Transverse colon (tissue), 4 donors: ENCODE results near the gene RANGRF. TPM values are rescaled to one million over a fixed set of nuclear protein-coding genes. Genes with fewer than 3 reads are reported as not detected.
A peak's percentile ranks its signal among the peaks of the same experiment; 100 is the strongest.
"Not testable (repeated sequence)": the region's sequence is repeated elsewhere in the genome, so short reads cannot be mapped to it uniquely, and the experiment has no call there.

Source experiments
- DNase-seq: peaks from one replicate; pipeline ENCODE4 v3.0.0-alpha.2; 2019
- H3K27ac ChIP-seq, 4 donors: fragments of 200-600 bp; sonication (generic); 2 replicates each; pipeline ENCODE4 v1.5.1; 2016 to 2018; ENCODE audit warnings: inconsistent platforms in 4 of 4
- H3K27me3 ChIP-seq: fragments of 200-600 bp; sonication (generic); 2 replicates; pipeline ENCODE4 v1.5.1; 2017; ENCODE audit warnings: inconsistent platforms
- H3K36me3 ChIP-seq, 4 donors: fragments of 200-600 bp; sonication (generic); 2 replicates each; pipeline ENCODE4 v1.5.1; 2017 to 2019; ENCODE audit warnings: inconsistent platforms in 4 of 4
- H3K4me1 ChIP-seq, 4 donors: fragments of 200-600 bp; sonication (generic); 2 replicates each; pipeline ENCODE4 v1.5.1; 2017 to 2020; ENCODE audit warnings: inconsistent platforms in 4 of 4
- H3K4me3 ChIP-seq, 4 donors: fragments of 200-600 bp; sonication (generic); 1 replicate in 1 of 4; 2 replicates in 3 of 4; pipeline versions ENCODE4 v1.5.1 to v1.6.1; 2017 to 2019; ENCODE audit warnings: inconsistent platforms in 4 of 4
- H3K9me3 ChIP-seq, 2 donors: fragments of 200-600 bp; sonication (generic); 2 replicates each; pipeline ENCODE4 v1.5.1; 2017 to 2019; ENCODE audit warnings: inconsistent platforms in 2 of 2
- EP300 ChIP-seq: sonication (generic); formaldehyde crosslinking; IDR thresholded peaks from one replicate; pipeline ENCODE4 v1.6.1; 2017; ENCODE audit warnings: antibody characterized with exemption, low read depth
- POLR2A ChIP-seq: fragments of 450-650 bp; IDR thresholded peaks from one replicate; pipeline ENCODE4 v1.6.1; 2016; ENCODE audit warnings: antibody characterized with exemption, mild to moderate bottlenecking, moderate library complexity
- POLR2AphosphoS5 ChIP-seq, 3 donors: sonication (generic); formaldehyde crosslinking; IDR thresholded peaks; one replicate each; pipeline ENCODE4 v1.6.1; 2016; ENCODE audit warnings: antibody characterized with exemption in 3 of 3
- WGBS, 2 donors: methylation state at CpG; one replicate each; pipeline ENCODE4 v1.1.5; 2018; ENCODE audit warnings: low coverage in 1 of 2; 5-methylcytosine and 5-hydroxymethylcytosine counted together
- in situ Hi-C, 4 donors: fragments of 200-750 bp; cut with MboI; loops; one replicate each; pipeline versions ENCODE4 v1.15.0 to v1.15.1; 2017; ENCODE audit warnings: low sequenced_read_pairs in 3 of 4, low pct_ligation_motif_present in 1 of 4, low pct_unique_long_range_greater_than_20kb in 1 of 4
- intact Hi-C: fragments of 100-400 bp; cut with DNase I; formaldehyde crosslinking; loops from one replicate; pipeline ENCODE4 v1.15.1; 2023; ENCODE audit warnings: low total_unique reads
- total RNA-seq, 4 donors: library from RNA; depleted of rRNA; stranded (reverse); fragments of >200 nt; gene quantifications; one replicate each; pipeline ENCODE4 v1.1.0, GENCODE V29; 2016
- TF ChIP-seq, protein P1 (sequence below), 5 experiments: fragments of 200-600 bp in 3 of 5; fragments of 450-650 bp in 2 of 5; sonication (generic) in 3 of 5; IDR thresholded peaks; 1 replicate in 2 of 5; 2 replicates in 3 of 5; pipeline ENCODE4 v1.5.1; 2016 to 2017; ENCODE audit warnings: antibody characterized with exemption in 5 of 5, inconsistent platforms in 3 of 5, mild to moderate bottlenecking in 2 of 5, moderate library complexity in 1 of 5

Gene RANGRF
- total RNA-seq, 4 donors from 2014 or later, result 8.4 to 47.1 (median 14.6) TPM

- in situ Hi-C loops, result no loop called here
- no peak for DNase-seq
- 15 to 29% methylated on average over 5 to 10 of the region's 10 CpGs for WGBS, 2 donors
- Histone ChIP-seq H3K36me3 (no peaks in the 10 kb centered on the region), H3K9me3 (no peaks in the 10 kb centered on the region), H3K4me1 (peaks cover 7 to 18% (median 15%) of the 10 kb centered on the region in 4 donors), H3K4me3 (peak overlapping the region; percentile 56 to 87 (median 62)), H3K27ac (peak overlapping the region; percentile 98 to 100 (median 100)), H3K27me3 (no peaks in the 10 kb centered on the region)
- TF ChIP-seq POLR2A (no peak), POLR2AphosphoS5 (IDR thresholded peaks at IDR 0.05) (no peak), EP300 (no peak)
- TF ChIP-seq, protein P1, sequence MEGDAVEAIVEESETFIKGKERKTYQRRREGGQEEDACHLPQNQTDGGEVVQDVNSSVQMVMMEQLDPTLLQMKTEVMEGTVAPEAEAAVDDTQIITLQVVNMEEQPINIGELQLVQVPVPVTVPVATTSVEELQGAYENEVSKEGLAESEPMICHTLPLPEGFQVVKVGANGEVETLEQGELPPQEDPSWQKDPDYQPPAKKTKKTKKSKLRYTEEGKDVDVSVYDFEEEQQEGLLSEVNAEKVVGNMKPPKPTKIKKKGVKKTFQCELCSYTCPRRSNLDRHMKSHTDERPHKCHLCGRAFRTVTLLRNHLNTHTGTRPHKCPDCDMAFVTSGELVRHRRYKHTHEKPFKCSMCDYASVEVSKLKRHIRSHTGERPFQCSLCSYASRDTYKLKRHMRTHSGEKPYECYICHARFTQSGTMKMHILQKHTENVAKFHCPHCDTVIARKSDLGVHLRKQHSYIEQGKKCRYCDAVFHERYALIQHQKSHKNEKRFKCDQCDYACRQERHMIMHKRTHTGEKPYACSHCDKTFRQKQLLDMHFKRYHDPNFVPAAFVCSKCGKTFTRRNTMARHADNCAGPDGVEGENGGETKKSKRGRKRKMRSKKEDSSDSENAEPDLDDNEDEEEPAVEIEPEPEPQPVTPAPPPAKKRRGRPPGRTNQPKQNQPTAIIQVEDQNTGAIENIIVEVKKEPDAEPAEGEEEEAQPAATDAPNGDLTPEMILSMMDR (IDR thresholded peaks at IDR 0.05), result no peak
- intact Hi-C loops, result no loop called here
These were observed 38.6 kb upstream of the RANGRF start for GRCh38 chr17:8249621-8250500.

- intact Hi-C loops, H3K9me3 ChIP-seq, H3K36me3 ChIP-seq, H3K27me3 ChIP-seq, in situ Hi-C loops, DNase-seq, H3K4me3 ChIP-seq, H3K27ac ChIP-seq: not testable (repeated sequence)
- WGBS, 2 donors, result 83 to 88% methylated on average over 1 to 2 of the region's 2 CpGs
- peaks cover 7 to 16% (median 12%) of the 10 kb centered on the region in 4 donors for H3K4me1 ChIP-seq
These were observed 37.1 kb upstream of the RANGRF start for GRCh38 chr17:8251411-8251810.

DNA sequence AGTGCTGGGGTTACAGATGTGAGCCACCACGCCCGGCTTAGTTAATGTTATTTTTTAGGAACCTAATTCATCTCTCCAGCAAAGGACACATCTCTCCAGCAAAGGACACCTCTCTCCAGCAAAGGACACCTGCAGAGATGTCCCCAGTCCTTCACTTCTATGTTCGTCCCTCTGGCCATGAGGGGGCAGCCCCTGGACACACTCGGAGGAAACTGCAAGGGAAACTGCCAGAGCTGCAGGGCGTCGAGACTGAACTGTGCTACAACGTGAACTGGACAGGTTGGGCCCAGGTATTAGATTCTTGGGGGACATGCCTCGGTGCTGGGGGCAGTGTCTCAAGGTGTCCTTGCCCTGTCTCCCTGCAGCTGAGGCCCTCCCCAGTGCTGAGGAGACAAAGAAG, 34.7 kb upstream of the RANGRF start:
- Histone ChIP-seq H3K27ac (no peak overlapping the region), H3K4me3 (no peak overlapping the region), H3K27me3 (no peaks in the 10 kb centered on the region), H3K36me3 (peaks cover 0 to 9% (median 0%) of the 10 kb centered on the region in 4 donors), H3K4me1 (peaks cover 7 to 8% (median 7%) of the 10 kb centered on the region in 4 donors), H3K9me3 (no peaks in the 10 kb centered on the region)
- 91% methylated on average over 8 of the region's 8 CpGs; no CpG with 5 or more reads in 1 of the 2 donors for WGBS, 2 donors
- TF ChIP-seq, protein P1 (IDR thresholded peaks at IDR 0.05), result peak in 2 of 5 experiments; percentile 29 to 48
- TF ChIP-seq EP300, result no peak
- DNase-seq, result no peak
- intact Hi-C loops, result no loop called here
- in situ Hi-C loops, result no loop called here

DNA sequence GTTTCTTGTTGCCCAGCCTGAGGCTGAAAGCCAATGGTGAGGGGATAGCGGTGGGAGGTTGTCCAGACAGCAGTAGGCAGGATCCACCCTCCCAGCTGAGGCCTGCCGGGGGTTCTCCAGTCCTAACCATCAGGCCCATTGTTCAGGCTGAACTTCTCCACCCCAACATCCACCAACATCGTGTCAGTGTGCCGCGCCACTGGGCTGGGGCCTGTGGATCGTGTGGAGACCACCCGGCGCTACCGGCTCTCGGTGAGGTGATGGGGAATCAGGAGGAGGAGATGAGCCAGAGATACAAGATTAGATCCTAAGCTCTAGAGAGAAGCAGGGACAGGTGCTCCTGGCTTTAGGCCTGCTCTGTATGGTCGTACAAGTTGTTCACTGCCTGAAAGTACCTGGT, 33.6 kb upstream of the RANGRF start:
- H3K4me3 ChIP-seq, result no peak overlapping the region
- TF ChIP-seq, protein P1 (IDR thresholded peaks at IDR 0.05), result no peak
- TF ChIP-seq POLR2A, result no peak
- TF ChIP-seq POLR2AphosphoS5 (IDR thresholded peaks at IDR 0.05), result no peak
- TF ChIP-seq EP300, result no peak
- H3K27ac ChIP-seq, result no peak overlapping the region
- peaks cover 0 to 9% (median 0%) of the 10 kb centered on the region in 4 donors for H3K36me3 ChIP-seq
- no peak for DNase-seq
- no peaks in the 10 kb centered on the region for H3K9me3 ChIP-seq
- peaks cover 1 to 2% (median 2%) of the 10 kb centered on the region in 4 donors for H3K4me1 ChIP-seq
- in situ Hi-C loops, result no loop called here
- intact Hi-C loops, result no loop called here
- H3K27me3 ChIP-seq, result no peaks in the 10 kb centered on the region
- 99% methylated on average over 11 of the region's 11 CpGs; no CpG with 5 or more reads in 1 of the 2 donors for WGBS, 2 donors
